GM12872 (cell line): ENCODE results near the gene ADD2.

Experiments used
- CTCF ChIP-seq: IDR thresholded peaks from 3 replicates; pipeline ENCODE4 v1.5.1; 2011; ENCODE audit warnings: low read depth, mild to moderate bottlenecking, low read length, moderate library complexity; ENCODE audit not compliant: insufficient read depth

ADD2 gene

GRCh38 chr2:70639841-70640436 lies 128.1 kb downstream of the ADD2 start:
- TF ChIP-seq CTCF, result no peak

DNA sequence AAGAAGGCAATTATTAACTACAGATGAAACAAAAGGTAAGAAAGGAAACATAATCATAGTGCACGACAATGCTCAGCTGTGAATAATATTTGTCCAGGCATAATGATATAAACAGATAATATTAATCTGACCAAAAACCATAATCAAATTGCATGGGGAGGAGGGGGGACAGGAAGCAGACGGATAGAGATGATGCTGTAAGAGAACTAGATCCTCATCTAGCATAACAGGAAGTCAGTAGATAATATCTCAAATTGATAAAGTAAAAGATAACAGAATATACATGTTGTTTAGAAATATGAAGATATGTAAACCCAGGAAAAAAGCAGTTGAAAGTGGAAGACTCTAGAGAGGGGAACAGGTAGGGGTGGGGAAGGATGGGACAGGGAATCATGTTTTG lies 129.4 kb downstream of the ADD2 start:
- TF ChIP-seq CTCF, result no peak

- TF ChIP-seq CTCF, result no peak
Measured at GRCh38 chr2:70633508-70633907, 134.5 kb downstream of the ADD2 start.

DNA sequence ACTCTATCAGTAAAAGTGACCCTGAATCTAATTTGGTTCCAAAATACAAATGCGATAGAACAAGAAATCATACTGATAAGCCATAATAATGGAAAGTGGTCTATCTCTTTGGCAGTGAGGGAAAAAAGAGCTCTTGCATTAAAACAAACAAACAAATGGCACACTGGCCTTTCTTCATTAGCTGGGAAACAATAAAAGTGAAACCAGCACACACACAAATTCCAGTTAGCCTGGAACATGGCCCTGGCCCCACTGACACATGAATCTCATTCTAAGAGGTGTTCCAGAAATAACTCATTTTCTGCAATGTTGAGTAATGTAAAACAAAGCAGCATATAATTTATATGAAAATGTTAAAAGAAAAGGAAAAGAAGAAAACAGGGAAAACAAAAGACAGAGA lies 135.0 kb downstream of the ADD2 start:
- no peak for TF ChIP-seq CTCF

DNA sequence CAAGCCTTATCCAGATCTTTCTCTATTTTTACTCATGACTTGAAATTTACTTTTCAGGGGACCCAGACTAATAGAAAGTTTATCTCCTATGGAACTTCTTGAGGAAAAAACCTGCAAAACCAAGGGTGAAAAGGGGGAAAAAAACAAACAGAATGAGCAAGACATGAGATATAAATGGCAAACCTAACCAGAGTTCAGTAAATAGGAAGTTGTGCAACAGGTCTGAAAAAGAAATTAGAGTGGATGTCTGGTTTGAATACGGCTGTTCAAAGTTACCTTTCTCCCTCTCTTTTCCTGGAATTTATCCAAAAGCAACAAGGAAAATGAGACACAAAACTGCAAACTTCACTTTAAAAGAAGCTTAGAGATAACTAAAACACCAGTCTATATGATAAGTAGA lies 135.6 kb downstream of the ADD2 start:
- TF ChIP-seq CTCF, result no peak

- TF ChIP-seq CTCF, result no peak
Measured at GRCh38 chr2:70630761-70631160, 137.2 kb downstream of the ADD2 start.

GRCh38 chr2:70627211-70627898 lies 140.6 kb downstream of the ADD2 start:
- no peak for TF ChIP-seq CTCF
